MCF 10A (cell line): ENCODE measurements around the gene MYL11. TPM values are rescaled to one million over a fixed set of nuclear protein-coding genes. Genes with fewer than 3 reads are reported as not detected.
"Not testable (repeated sequence)": the region's sequence is repeated elsewhere in the genome, so short reads cannot be mapped to it uniquely, and the experiment has no call there.

ENCODE experiments used
- Bru-seq: library from RNA; stranded (reverse); fragments of 400-500 nt; gene quantifications from one replicate; lab custom pipeline; 2021; lab: Mats Ljungman, UMichigan
- BruChase-seq, 2 experiments: library from RNA; stranded (reverse); fragments of 400-500 nt; gene quantifications; one replicate each; lab custom pipeline; 2021; lab: Mats Ljungman, UMichigan
- BruUV-seq: library from RNA; stranded (reverse); fragments of 400-500 nt; replicated peaks from 2 replicates; lab custom pipeline; 2021; lab: Mats Ljungman, UMichigan
- CTCF ChIA-PET: fragments of 300-600 bp; sonication (Branson Sonifier 250); formaldehyde crosslinking; extraction: SDS; loops from one replicate; lab custom pipeline; 2021; ENCODE audit warnings: antibody characterized with exemption, inconsistent platforms; lab: Yijun Ruan, JAX
- POLR2A ChIA-PET: fragments of 300-600, 350-650 bp; sonication (Branson Sonifier 250); formaldehyde crosslinking; extraction: SDS; loops from one replicate; lab custom pipeline; 2020; ENCODE audit warnings: antibody characterized with exemption, inconsistent platforms; lab: Yijun Ruan, JAX
- DNase-seq: peaks from one replicate; pipeline ENCODE4 v3.0.0-alpha.2; 2018; ENCODE audit not compliant: unreplicated experiment
- H3K27ac Mint-ChIP-seq: one replicate; pipeline ENCODE4 v1.8.0; 2022; ENCODE audit warnings: mild to moderate bottlenecking, low read depth, mixed read lengths; ENCODE audit not compliant: unreplicated experiment
- H3K27me3 Mint-ChIP-seq: one replicate; pipeline ENCODE4 v1.8.0; 2022; ENCODE audit warnings: mixed read lengths; ENCODE audit not compliant: insufficient read depth, unreplicated experiment
- H3K36me3 Mint-ChIP-seq: one replicate; pipeline ENCODE4 v1.8.0; 2022; ENCODE audit warnings: mild to moderate bottlenecking, moderate library complexity, mixed read lengths; ENCODE audit not compliant: insufficient read depth, unreplicated experiment
- H3K4me1 Mint-ChIP-seq: one replicate; pipeline ENCODE4 v1.8.0; 2022; ENCODE audit warnings: mixed read lengths; ENCODE audit not compliant: insufficient read depth, unreplicated experiment
- H3K4me3 Mint-ChIP-seq: one replicate; pipeline ENCODE4 v1.8.0; 2022; ENCODE audit warnings: mild to moderate bottlenecking, moderate library complexity, mixed read lengths; ENCODE audit not compliant: unreplicated experiment
- H3K9me3 Mint-ChIP-seq: one replicate; pipeline ENCODE4 v1.8.0; 2022; ENCODE audit warnings: mixed read lengths; ENCODE audit not compliant: unreplicated experiment
- CTCF ChIP-seq: fragments of 200-600 bp; IDR thresholded peaks from one replicate; pipeline ENCODE4 v1.8.0; 2022; ENCODE audit warnings: antibody characterized with exemption, mild to moderate bottlenecking; ENCODE audit not compliant: unreplicated experiment
- intact Hi-C: fragments of 100-400 bp; cut with micrococcal nuclease; formaldehyde crosslinking; loops from 2 replicates; pipeline ENCODE4 v1.14.1; 2022
- long read RNA-seq: library from polyadenylated mRNA; stranded (forward); transcript quantifications from one replicate; pipeline ENCODE4 v2.0.0, GENCODE V29; 2022
- total RNA-seq: library from RNA; stranded (reverse); gene quantifications from 2 replicates; pipeline ENCODE4 v1.2.3, GENCODE V29; 2022

Gene MYL11
- 1.2 and 1.6 TPM in 2 replicates for total RNA-seq
- not detected for Bru-seq, nascent RNA
- not detected for BruChase-seq, experiment 1, labeled RNA remaining after a 6-hour chase
- BruChase-seq, experiment 2, labeled RNA remaining after a 2-hour chase, result percentile 19 among the genes with signal in this experiment
- long read RNA-seq, partial matches to known transcripts, result 0 of 2 reads
- long read RNA-seq, other reads (novel, unspliced or antisense), result 1 of 2 reads

GRCh38 chr16:30374538-30374937 lies at the start of gene MYL11:
Gene MYL11, plus strand, starts transcription at chr16:30374802. Its CDS starts 56 bp downstream, at chr16:30374858.
- Mint-ChIP-seq H3K9me3 (no peaks in the 10 kb centered on the region), H3K27me3 (no peaks in the 10 kb centered on the region), H3K4me1 (peaks cover 19% of the 10 kb centered on the region), H3K27ac (no peak within 1 kb of the TSS), H3K36me3 (no peaks in the 10 kb centered on the region), H3K4me3 (no peak within 1 kb of the TSS)
- no peak for DNase-seq
- POLR2A ChIA-PET, result no interaction called here
- no peak for TF ChIP-seq CTCF
- no TSS peak for BruUV-seq
- intact Hi-C loops, result no loop called here
- CTCF ChIA-PET, result interaction anchor here (0.6 to 2.6 kb wide), 2 partner anchors 35 to 210 kb away, joined by 4 to 9 read pairs; no protein-coding TSS in a partner anchor

GRCh38 chr16:30334473-30334989 lies 40.1 kb upstream of the MYL11 start:
- CTCF ChIA-PET, result interaction anchor here (0.7 to 0.8 kb wide), 2 partner anchors 75 to 270 kb away, joined by 3 read pairs; no protein-coding TSS in a partner anchor
- H3K36me3 Mint-ChIP-seq, BruUV-seq, H3K9me3 Mint-ChIP-seq, H3K27me3 Mint-ChIP-seq, intact Hi-C loops, H3K4me1 Mint-ChIP-seq: not testable (repeated sequence)
- Mint-ChIP-seq H3K4me3 (peak overlapping the region; percentile 99), H3K27ac (peak overlapping the region; percentile 83)
- DNase-seq, result peak; percentile 89
- POLR2A ChIA-PET, result interaction anchor here (0.6 to 3.1 kb wide), 11 partner anchors 11 to 180 kb away, joined by 3 to 44 read pairs (median 6); partner anchors contain the start of genes CD2BP2, TBC1D10B, ZNF48 and ZNF771

DNA sequence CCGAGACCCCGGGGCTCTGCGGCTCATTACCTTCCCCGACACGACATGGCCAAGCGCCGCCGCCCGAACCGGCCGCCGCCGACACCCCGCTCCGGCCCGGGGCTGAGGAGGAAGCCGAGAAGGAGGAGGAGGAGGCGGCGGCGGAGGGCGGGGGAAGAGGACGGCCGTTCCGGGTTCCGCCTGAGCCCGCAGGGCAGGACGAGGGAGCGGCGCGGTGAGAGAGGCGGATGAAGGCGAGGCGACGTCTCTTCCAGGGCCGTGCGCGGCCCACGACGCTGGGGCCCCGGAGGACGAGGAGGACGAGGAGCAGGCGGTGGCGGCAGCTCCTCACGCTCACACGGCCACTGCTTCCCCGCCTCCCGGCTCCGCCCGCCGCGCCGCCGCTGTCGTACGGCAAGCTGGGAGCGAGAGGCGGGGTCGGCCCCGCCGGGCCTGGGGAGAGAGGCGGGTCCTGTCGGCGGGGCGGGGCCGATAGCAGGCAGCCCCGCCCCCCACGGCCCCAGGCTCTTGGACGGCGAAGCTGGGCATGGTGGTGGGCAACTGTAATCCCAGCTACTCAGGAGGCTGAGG lies 39.5 kb upstream of the MYL11 start:
- not testable (repeated sequence) for BruUV-seq, H3K27me3 Mint-ChIP-seq, H3K9me3 Mint-ChIP-seq, H3K36me3 Mint-ChIP-seq, H3K4me1 Mint-ChIP-seq
- peak overlapping the region; percentile 99 for H3K4me3 Mint-ChIP-seq
- CTCF ChIA-PET, result interaction anchor here (0.7 to 1.0 kb wide), 4 partner anchors 19 to 270 kb away, joined by 3 to 5 read pairs (median 3); no protein-coding TSS in a partner anchor
- DNase-seq, result peak; percentile 73
- H3K27ac Mint-ChIP-seq, result peak overlapping the region; percentile 83
- intact Hi-C loops, result loop anchor here (1.0 kb wide), 1 partner anchor 17 kb away; no protein-coding TSS in a partner anchor
- POLR2A ChIA-PET, result interaction anchor here (0.6 to 3.1 kb wide), 13 partner anchors 11 to 807 kb away, joined by 3 to 44 read pairs (median 6); partner anchors contain the start of genes CD2BP2, TBC1D10B, ZNF48 and ZNF771

DNA sequence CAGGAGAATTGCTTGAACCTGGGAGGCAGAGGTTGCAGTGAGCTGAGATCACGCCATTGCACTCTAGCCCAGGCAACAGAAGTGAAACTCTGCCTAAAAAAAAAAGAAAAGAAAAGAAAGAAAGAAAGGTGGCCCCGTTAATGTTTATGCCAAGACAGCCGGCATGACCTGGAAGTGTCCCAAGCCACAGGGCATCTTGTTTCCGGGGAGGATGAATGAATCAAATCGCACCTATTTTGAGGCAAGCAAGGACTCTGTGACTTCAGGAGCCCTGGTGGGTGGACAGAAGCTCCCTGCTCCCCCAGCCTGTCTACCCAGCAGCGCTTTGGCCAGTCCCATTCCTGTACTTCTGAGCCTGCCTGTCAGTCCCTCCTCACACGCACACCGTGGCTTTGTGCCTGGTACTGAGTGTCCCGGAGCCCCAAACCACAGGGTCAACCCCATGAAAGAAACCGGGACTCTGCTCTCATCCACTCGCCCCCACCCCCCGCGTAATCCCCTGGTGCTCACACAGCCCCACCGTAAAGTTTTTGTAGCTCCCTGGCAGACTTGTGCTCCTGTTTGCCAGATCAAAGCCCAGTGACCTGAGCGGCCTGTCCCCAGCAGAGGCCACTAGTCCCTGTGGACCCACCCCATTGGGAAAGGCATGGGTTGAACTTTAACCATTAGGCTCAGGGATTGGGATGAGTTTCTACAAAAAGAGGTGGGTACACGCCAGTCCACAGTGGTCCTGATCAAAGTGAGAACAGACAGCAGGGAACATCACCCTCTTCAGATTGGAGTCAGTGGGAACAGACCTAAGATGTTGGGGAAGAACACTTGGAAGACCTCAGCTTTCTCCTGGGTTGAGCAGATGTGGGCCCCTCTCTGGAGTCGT lies 38.8 kb upstream of the MYL11 start:
- no peaks in the 10 kb centered on the region for H3K27me3 Mint-ChIP-seq
- CTCF ChIA-PET, result interaction anchor here (0.5 to 1.0 kb wide), 5 partner anchors 17 to 367 kb away, joined by 3 to 6 read pairs (median 4); no protein-coding TSS in a partner anchor
- peaks cover 7% of the 10 kb centered on the region for H3K36me3 Mint-ChIP-seq
- peak; percentile 72 for DNase-seq
- intact Hi-C loops, result loop anchor here (1.0 kb wide), 1 partner anchor 16 kb away; no protein-coding TSS in a partner anchor
- H3K4me1 Mint-ChIP-seq, result peaks cover 8% of the 10 kb centered on the region
- H3K4me3 Mint-ChIP-seq, result peak overlapping the region; percentile 99
- POLR2A ChIA-PET, result interaction anchor here (0.7 to 3.1 kb wide), 11 partner anchors 10 to 806 kb away, joined by 3 to 44 read pairs (median 6); partner anchors contain the start of genes CD2BP2, TBC1D10B, ZNF48 and ZNF771
- H3K9me3 Mint-ChIP-seq, result no peaks in the 10 kb centered on the region
- BruUV-seq, result TSS peak; percentile 54
- no peak for TF ChIP-seq CTCF
- peak overlapping the region; percentile 83 for H3K27ac Mint-ChIP-seq

DNA sequence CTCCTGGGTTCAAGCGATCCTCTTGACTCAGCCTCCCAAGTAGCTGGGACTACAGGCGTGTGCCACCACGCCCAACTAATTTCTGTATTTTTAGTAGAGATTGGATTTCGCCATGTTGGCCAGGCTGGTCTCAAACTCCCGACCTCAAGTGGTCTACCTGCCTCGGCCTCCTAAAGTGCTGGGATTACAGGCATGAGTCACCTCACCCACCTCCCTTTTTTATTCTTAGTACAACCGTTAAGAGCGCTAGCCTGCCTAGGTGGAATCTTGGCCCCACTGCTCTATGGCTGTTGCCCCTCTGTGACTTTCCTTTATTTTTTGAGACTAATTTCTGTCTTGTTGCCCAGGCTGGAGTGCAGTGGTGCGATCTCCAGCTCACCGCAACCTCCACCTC lies 36.6 kb upstream of the MYL11 start:
- H3K27ac Mint-ChIP-seq, H3K4me3 Mint-ChIP-seq, DNase-seq, H3K27me3 Mint-ChIP-seq, CTCF ChIA-PET, intact Hi-C loops, H3K9me3 Mint-ChIP-seq, H3K36me3 Mint-ChIP-seq, H3K4me1 Mint-ChIP-seq, BruUV-seq: not testable (repeated sequence)
- POLR2A ChIA-PET, result interaction anchor here (0.7 kb wide), 1 partner anchor 770 kb away, joined by 3 read pairs; no protein-coding TSS in a partner anchor

- H3K27me3 Mint-ChIP-seq, BruUV-seq, H3K4me1 Mint-ChIP-seq, H3K36me3 Mint-ChIP-seq, H3K4me3 Mint-ChIP-seq, CTCF ChIA-PET, H3K27ac Mint-ChIP-seq, H3K9me3 Mint-ChIP-seq, intact Hi-C loops, DNase-seq: not testable (repeated sequence)
- POLR2A ChIA-PET, result interaction anchor here (0.7 kb wide), 1 partner anchor 769 kb away, joined by 3 read pairs; no protein-coding TSS in a partner anchor
Measured at GRCh38 chr16:30338715-30339114, 35.9 kb upstream of the MYL11 start.
